ENCODE results near the gene PRM3. TPM values are rescaled to one million over a fixed set of nuclear protein-coding genes. Genes with fewer than 3 reads are reported as not detected.

Gene PRM3
- total and polyA plus RNA-seq, 2 of the 8 experiments (the other 6 are each of a cell fraction or from before 2014, with no cell fraction given) = not detected

DNA sequence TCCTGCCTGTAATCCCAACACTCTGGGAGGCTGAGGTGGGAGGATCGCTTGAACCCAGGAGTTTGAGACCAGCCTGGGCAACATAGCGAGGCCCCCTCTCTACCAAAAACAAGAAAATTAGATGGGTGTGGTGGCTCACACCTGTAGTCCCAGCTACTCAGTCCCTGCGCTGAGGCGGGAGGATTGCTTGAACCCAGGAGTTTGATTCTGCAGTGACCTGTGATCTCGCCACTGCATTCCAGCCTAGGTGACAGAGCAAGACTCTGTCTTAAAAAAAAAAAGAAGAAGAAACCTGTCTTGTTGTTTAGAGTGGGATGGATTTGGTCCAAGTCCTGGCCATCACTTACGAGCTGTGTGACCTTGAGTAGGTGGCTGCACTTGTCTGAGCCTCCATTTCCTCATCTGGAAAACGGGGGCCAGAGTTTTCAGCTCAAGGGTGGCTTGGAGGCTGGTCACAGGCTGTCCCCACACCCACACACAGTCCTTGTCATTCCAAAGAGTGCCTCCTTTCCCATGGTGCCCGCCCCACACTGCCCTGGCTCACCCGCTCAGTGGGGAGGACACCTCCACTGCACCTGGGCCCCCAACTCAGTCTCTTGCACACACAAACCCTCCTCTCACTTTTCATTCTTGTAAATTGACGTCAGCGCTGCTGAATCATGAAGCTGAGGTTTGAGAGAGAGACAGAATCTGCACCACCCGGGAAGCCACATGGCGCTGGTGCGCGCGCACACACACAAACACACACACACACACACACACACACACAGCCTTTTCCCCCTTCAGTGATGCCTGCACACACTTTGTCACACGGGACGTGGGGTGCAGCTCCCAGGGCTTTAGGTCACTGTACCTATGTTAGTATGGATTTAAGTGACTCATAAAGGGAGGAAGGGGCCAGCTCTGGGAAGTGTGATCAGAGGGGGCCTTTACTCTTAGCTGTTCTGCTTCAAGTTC, 21.6 kb downstream of the PRM3 start:
- H3K79me1 ChIP-seq (ENCODE audit: low read depth, low read length) = peaks cover 4% of the 10 kb centered on the region
- no peak overlapping the region for H3K9ac ChIP-seq (replicated peaks in 1 of 4; ENCODE audit: extremely low read depth in 1 of 4, low read depth in 3 of 4, low read length in 3 of 4)
- no peak overlapping the region for H2BK20ac ChIP-seq (ENCODE audit: low read length)
- CTCF ChIA-PET (ENCODE audit: partially characterized antibody) = interaction anchor here (0.6 to 1.9 kb wide), 11 partner anchors 10 to 288 kb away, joined by 3 to 7 read pairs (median 3); no protein-coding TSS in a partner anchor
- peaks cover 11 to 22% of the 10 kb centered on the region in 2 experiments for H4K20me1 ChIP-seq (replicated peaks in 1 of 2; ENCODE audit: control insufficient read depth in 1 of 2, insufficient read depth in 2 of 2, low read length in 2 of 2)
- H3K27ac ChIP-seq (ENCODE audit: low read depth, low read length) = no peak overlapping the region
- H3K36me3 ChIP-seq (ENCODE audit: control insufficient read depth in 2 of 4, insufficient read depth in 4 of 4, low read length in 3 of 4) = peaks cover 0 to 8% (median 5%) of the 10 kb centered on the region in 4 experiments; a peak in 5 of 8 replicates
- H3K4me3 ChIP-seq (ENCODE audit: extremely low read depth in 1 of 4, insufficient read depth in 2 of 4, low read depth in 3 of 4, low read length in 4 of 4) = no peak overlapping the region
- no peak overlapping the region for H4K8ac ChIP-seq (ENCODE audit: extremely low read depth, insufficient read depth, low read length)
- no peak overlapping the region for H2AFZ ChIP-seq (ENCODE audit: low read length)
- no peak overlapping the region for H2BK120ac ChIP-seq (replicated peaks; ENCODE audit: low read depth, low read length)
- POLR2A ChIA-PET (ENCODE audit: partially characterized antibody) = interaction anchor here (0.8 to 1.7 kb wide), 21 partner anchors 9 to 281 kb away, joined by 3 to 10 read pairs (median 4); no protein-coding TSS in a partner anchor
- TF ChIP-seq, protein P1, sequence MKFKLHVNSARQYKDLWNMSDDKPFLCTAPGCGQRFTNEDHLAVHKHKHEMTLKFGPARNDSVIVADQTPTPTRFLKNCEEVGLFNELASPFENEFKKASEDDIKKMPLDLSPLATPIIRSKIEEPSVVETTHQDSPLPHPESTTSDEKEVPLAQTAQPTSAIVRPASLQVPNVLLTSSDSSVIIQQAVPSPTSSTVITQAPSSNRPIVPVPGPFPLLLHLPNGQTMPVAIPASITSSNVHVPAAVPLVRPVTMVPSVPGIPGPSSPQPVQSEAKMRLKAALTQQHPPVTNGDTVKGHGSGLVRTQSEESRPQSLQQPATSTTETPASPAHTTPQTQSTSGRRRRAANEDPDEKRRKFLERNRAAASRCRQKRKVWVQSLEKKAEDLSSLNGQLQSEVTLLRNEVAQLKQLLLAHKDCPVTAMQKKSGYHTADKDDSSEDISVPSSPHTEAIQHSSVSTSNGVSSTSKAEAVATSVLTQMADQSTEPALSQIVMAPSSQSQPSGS (IDR thresholded peaks at IDR 0.05; ENCODE audit: low read length) = no peak
- no peak for TF ChIP-seq POU5F1 (IDR thresholded peaks at IDR 0.05; ENCODE audit: low read depth, low read length)
- peak in 1 of 2 experiments; percentile 21; a peak in 1 of 3 replicates for TF ChIP-seq POLR2A (IDR thresholded peaks at IDR 0.05; ENCODE audit: control extremely low read depth in 1 of 2, low read depth in 2 of 2, low read length in 2 of 2)
- peak; percentile 2 for TF ChIP-seq POLR2AphosphoS5 (IDR thresholded peaks at IDR 0.05; ENCODE audit: low read depth, low read length)
- H2AK5ac ChIP-seq (ENCODE audit: low read depth, low read length) = no peak overlapping the region
- FAIRE-seq = no peak
- DNase-seq (ENCODE audit: low read depth in 1 of 2, low spot score in 2 of 2) = no peak
- no peak overlapping the region for H3K56ac ChIP-seq (replicated peaks; ENCODE audit: insufficient read length, low read depth, low read length)
- H3K4me2 ChIP-seq (ENCODE audit: insufficient read depth in 1 of 2, low read depth in 2 of 2, low read length in 2 of 2) = peak overlapping the region in 1 of 2 experiments; percentile 6; a peak in 1 of 4 replicates
- H3K14ac ChIP-seq (ENCODE audit: insufficient read length) = no peak overlapping the region
- H2BK15ac ChIP-seq (ENCODE audit: low read length) = no peak overlapping the region
- H3K4me1 ChIP-seq (replicated peaks in 1 of 4; ENCODE audit: control insufficient read depth in 3 of 4, insufficient read depth in 4 of 4, low read length in 3 of 4) = peaks cover 0 to 15% (median 7%) of the 10 kb centered on the region in 4 experiments; a peak in 5 of 7 replicates
- H3K9me3 ChIP-seq (ENCODE audit: insufficient read depth in 2 of 2, low read depth in 1 of 2, low read length in 1 of 2) = no peaks in the 10 kb centered on the region
- H3K23me2 ChIP-seq (ENCODE audit: low read depth, low read length) = peaks cover 11% of the 10 kb centered on the region; the same call in 1 of the 2 replicates
- H2BK12ac ChIP-seq (ENCODE audit: low read depth, low read length) = no peak overlapping the region
- peaks cover 0 to 28% of the 10 kb centered on the region in 2 experiments; a peak in 2 of 4 replicates for H3K79me2 ChIP-seq (ENCODE audit: control insufficient read depth in 1 of 2, insufficient read depth in 2 of 2, low read length in 2 of 2)
- 84% methylated on average over 18 of the region's 18 CpGs; no CpG with 5 or more reads in 1 of the 2 experiments for WGBS, 2 experiments (ENCODE audit: extremely low coverage in 1 of 2, insufficient coverage in 1 of 2, insufficient read length in 1 of 2, insufficient replicate concordance in 2 of 2, low coverage in 1 of 2, low lambda C conversion rate in 2 of 2, missing lambda C conversion rate in 1 of 2)
- H4K5ac ChIP-seq (ENCODE audit: insufficient read length, low read depth, low read length) = no peak overlapping the region
- no peak overlapping the region for H2BK5ac ChIP-seq (ENCODE audit: low read depth, low read length)
- no peak overlapping the region for H4K91ac ChIP-seq (replicated peaks; ENCODE audit: insufficient read length, low read length)
- no peak overlapping the region for H3K18ac ChIP-seq (ENCODE audit: extremely low read depth, low read length)
- H3K27me3 ChIP-seq (replicated peaks in 1 of 4; ENCODE audit: control insufficient read depth in 3 of 4, extremely low read depth in 1 of 4, insufficient read depth in 3 of 4, low read length in 3 of 4) = no peaks in the 10 kb centered on the region; a peak in 1 of 7 replicates
- no peak overlapping the region for H3K23ac ChIP-seq (ENCODE audit: insufficient read length)
- no peak overlapping the region for H3K4ac ChIP-seq (replicated peaks; ENCODE audit: insufficient read length, low read depth, low read length)
